Activated T-cell treated with anti-CD3 and anti-CD28 coated beads for 48 hours (primary cell): Measurements from ENCODE around the gene GABRB1.
"Not testable (repeated sequence)": the region's sequence is repeated elsewhere in the genome, so short reads cannot be mapped to it uniquely, and the experiment has no call there.

Experiments
- DNase-seq: peaks from one replicate; pipeline ENCODE4 v3.0.0-alpha.2; 2020; ENCODE audit warnings: low read depth

Gene GABRB1

DNA sequence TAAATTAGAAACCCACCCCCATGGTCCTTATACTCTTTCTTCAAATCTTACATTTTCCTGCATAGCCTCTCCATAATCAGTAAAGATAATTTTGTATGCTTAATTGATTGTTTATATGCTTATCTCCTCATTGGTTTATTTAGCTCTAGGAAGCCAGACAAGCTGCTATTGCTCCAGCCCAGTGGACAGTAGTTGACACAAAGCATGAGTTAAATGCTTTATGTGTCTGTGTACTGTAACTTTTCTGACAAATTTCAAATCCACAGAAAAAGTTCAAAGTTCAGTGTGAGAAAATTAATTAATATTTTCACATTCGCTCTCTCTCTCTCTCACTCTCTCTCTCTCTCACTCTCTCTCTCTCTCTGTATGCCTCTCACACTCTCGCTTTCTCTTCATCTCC lies 181.7 kb downstream of the GABRB1 start:
- no peak for DNase-seq

DNA sequence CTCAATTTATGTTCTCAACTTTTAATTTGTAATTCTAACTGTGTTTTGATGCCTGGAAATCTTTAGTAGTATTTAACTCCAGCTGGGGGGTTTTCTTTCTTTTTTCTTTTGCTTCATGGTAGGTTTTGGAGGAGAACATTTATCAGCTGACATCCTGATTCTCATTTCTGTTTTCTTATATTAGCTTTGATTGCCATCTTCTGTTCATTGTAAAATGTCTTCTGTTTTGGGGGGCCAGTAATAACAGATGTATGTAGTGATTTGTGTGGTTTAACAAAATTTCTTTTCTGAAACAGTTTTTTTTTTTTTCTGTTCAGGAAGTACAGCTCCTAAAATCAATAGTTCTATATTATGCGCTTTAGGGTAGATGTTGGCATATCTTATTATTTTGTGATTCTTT lies 182.2 kb downstream of the GABRB1 start:
- no peak for DNase-seq

DNA sequence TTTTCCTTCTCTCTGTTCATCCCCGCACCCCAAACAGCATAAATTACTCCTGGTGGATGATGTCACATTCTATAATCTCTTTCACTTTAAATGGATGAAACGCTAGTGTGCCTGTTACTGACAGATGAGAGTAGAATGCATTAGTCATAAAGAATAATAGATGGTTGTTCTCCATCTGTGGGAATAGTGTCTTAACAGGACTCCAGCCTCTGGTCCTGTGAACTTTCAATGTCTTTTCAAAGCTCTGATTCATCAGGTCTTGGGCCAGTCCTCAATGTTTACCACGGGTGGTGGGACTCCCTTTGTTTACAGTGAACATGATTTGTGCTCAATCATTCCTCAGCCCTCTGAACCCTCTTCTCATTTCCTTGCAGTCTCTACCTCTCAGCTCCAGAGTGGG lies 182.6 kb downstream of the GABRB1 start:
- DNase-seq = no peak

DNA sequence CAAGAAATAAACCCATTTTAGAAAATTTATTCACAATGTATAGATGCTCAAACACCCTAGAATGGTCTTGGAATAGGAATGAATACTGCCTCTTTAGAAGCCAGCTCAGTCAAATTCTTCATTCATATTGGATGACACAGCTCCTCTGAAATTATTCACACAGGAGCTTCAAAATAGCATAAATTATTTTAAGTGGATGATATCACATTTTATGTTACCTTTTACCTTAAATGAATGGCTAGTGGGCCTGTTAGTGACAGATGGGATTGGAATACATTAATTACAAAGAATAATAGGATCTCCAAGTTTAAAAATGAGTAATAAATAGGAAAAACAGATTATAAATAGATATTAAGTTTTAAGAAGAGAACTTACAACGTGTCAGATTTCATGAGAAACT lies 184.4 kb downstream of the GABRB1 start:
- no peak for DNase-seq

DNA sequence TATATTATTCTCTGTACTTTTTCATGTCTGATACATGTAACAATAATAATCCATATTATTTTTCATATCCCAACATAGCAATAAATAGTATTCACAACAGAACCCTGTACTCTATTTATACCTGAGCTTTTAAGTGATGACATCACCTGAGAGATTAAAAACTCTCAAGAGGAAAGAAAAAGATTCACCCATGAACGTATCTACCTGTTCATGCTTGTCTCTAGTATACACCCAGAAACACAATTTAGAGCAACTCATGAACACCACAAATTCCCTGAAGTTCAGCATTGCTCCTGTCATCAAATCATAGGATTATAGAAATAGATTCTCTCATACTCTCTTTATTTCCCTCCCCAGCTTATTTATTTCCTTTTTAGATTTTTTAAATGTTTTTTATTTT lies 185.9 kb downstream of the GABRB1 start:
- DNase-seq = no peak

DNA sequence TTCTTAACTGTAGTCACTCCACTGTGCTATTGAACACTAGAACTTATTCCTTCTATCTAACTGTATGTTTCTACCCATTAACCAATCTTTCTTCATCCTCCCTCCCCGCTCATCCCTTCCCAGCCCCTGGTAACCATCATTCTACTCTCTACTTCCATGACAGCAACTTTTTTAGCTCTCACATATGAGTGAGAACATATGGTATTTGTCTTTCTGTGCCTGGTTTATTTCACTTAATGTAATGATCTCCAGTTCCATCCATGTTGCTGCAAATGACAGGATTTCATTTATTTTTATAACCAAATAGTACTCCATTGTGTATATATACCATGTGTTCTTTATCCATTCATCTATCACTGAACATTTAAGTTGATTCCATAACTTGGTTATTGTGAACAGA lies 186.5 kb downstream of the GABRB1 start:
- no peak for DNase-seq

DNA sequence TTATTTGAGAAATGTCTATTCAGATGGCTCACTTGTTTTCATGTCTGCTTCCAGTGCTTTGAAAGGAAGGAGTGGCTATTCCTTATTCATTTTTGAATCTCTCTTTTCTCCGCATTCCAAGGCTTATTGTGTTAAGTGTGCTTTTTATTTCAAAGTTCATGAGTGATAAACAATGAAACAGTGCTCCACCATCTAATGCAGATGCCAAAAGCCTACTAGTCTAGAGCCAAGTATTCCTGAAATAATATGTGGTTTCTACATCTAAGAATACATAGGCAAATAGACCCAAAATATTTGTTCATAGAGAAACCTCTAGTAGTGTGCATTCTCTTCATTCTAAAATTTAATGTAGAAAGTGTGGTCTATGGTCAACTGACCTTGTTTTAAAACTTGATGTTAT lies 187.3 kb downstream of the GABRB1 start:
- no peak for DNase-seq

DNA sequence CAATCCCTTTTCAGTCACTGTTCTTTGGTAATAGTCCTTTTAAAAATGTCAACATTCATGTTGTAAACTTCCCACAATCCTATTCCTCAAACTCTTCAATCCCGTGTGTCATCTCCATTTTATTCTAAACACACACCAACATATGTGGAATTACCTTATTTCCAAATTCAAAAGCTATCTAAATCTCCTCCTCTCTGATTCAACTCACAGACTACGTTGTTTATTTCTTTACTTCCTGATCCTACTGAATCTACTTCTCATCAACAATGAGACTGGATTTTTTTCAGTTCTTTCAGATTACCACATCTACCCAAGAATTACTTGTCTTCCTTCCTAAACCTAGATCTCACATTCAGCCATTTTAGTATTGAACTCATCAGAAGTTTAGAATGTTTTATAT lies 188.2 kb downstream of the GABRB1 start:
- DNase-seq = no peak

DNA sequence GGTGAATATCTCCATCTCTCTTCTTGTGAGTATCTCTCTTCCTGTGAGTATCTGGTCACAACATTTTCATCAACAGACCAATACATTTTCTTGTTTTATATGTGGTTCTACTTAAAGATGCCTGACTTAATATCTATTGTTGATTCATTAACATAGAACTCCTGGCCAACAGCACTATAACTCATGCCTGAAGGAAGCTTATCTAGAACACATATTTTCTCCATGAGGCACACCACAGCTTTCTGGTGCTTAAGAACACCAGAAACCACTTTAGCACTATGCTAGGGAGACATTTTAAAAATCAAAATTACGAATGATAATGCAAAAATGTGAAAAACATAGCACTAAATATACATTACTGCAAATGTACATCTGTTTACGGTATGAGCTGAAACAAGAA lies 190.4 kb downstream of the GABRB1 start:
- DNase-seq = no peak

DNA sequence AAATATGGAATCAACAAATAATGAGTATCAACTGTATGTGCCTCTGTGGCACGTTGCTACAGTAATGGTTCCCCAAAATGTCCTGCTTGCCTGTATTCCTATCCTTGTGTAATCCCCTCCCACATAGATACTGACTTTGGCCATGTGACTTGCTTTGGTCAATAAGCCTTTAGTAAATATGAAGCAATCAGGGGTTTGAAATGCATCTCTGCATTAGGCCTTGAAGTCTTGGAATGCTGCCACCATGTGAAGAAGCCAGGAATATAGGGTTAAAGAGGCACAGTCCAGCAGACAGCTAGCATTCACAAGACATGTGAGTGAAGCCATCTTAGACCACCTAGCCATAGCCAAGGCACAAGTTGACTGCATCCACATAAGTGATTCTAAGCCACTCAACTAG lies 190.9 kb downstream of the GABRB1 start:
- no peak for DNase-seq

DNA sequence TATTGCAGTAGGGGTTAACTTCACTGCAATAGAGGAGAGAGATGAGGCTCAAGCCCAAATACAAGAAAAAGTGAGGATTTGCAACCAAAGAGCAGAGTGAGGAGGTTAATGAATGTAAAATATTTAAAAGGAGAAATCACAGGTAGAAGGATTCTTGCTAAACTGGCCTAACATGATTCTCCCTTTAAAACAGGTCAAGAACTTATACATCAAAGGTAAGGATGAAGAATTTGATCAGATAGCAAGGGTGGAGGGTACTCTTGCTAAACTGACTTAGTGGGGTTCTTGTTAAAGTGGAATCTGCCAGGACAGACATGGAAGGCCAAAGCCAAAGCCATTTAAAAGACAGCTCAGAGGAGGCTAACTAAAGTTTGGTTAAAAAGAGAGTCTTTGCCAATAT lies 193.0 kb downstream of the GABRB1 start:
- no peak for DNase-seq

DNA sequence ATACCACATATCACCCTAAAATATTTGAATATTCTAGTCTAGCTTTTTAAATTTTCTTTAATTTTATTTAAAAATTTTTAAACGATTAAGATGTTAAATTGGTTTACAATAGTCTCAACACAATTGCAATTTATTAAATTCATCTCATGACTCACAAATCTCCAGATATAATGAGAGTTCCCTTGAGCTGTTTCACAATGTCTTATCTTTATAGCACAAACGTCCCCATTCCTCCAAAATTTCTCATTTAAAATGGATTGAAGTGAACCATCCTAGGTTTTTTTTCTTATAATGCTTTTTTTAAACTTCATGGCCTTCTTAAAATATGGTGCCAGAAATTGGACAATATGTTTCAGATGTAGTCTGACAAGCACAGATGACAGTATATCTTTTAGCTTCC lies 204.4 kb downstream of the GABRB1 start:
- no peak for DNase-seq

DNA sequence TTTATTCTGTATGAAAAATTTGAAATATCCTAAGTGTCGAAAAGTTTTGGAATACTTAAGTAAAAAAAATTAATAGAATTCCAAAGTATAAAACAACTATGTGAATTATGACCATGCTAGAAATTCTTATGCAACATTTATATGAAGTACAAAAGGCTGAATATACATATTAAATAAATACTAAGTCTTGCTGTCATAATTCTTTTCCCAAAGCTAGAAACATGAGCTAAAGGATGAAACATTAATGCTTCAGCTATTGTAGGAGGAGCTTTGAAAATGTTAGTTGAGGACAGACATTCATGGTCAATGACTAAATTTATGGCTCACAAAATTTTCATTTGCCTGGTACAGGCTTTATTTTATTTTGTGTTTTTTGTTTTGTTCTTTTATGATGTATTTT lies 207.3 kb downstream of the GABRB1 start:
- DNase-seq = no peak

DNA sequence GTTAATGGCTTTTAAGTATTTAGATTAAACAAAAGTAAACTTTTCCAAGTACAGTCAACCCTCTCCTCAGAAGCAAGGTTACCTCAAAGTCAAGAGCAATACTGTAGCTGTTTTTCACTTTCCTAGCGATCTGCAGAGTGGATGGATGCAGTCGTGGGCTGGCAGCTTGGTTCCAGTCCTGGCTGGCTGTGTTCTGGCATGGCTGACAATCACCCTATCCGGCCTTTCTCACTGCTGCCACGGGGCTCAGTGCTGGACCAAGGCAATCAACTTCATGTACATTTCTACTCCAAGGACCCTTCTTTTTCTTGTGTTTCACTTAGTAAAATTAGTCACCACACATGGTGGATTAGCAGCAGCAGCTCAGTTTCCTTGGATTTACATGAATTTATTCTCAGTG lies 208.3 kb downstream of the GABRB1 start:
- no peak for DNase-seq

DNA sequence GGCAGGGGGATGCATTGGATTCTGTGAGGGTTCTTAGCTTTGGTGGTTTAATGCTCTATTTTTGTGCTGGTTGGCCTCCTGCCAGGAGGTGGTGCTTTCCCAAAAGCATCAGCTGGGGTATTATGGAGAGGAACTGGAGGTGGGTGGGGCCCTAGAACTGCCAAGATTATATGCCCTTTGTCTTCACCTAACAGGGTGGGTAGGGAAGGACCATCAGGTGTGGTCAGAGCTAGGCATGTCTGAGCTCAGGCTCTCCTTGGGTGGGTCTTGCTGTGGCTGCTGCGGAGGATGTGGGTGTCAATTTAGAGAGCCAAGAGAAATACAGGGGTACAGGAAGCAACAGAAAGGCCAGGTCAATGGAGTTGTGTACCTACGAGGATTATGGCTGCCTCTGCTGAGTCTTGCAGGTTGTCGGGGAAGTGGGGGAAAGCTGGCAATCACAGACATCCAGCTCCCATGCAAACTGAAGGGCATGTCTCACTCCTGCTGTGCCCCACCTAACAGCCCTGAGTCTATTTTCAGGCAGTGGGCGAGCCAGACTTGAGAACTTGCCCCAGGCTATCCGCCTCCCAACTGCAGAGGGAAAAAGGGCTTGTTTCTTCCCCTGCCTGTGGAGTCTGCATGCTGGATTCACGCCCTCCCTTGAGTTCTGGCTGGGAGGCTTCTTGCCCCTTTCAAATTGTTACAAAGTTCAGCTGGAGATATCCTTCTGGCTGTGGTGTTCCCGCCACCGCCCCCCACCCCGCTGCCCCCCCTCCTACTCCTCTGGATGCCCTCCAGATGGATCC lies 220.2 kb downstream of the GABRB1 start:
- no peak for DNase-seq

DNA sequence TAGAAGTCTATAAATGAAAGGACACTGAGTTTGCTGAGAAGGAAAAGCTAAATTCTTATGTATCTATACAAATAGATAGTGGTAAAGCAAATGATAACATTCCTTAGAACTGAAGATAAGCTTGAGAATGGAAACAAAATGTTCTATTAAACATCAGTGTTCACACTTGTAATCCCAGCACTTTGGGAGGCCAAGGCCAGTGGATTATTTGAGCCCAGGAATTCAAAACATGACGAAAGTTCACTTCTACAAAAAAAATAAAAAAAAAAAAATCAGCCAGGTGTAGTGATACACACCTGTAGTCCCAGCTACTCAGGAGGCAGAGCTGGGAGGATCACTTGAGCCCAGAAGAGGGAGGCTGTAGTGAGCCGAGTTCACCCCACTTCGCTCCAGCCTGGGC lies 232.4 kb downstream of the GABRB1 start:
- no peak for DNase-seq

DNA sequence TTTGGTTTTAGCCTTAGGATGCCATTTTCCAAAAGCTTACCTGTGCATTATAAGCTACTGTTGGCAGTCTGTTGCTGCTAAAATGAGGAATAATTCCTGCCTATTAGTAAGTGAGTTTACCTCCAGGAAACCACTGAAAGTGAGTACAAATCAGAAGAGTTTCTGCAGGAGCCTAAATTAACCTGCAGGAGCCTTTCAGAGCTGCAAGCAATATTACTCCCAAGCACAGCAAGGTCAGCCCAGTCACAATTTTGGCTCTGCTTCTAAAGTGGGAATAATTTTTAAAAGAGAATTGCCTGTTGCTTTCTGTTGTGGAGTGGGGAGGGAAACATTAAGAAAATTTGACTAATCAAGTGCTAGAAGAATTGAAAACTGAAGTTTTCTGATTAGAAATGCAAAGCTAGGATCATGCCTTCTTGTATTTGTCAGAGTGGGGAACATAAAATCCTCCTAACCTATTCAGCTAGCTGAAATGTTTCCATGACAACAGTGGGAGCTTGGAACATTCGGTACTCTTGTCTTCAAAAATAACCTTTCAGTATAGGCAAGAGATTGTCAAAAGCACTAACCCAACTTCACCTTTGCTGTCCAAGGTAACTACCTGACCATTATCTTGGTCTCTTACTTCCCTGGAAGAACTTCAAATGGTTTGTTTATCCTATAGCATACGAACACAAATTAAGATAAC lies 239.0 kb downstream of the GABRB1 start:
- DNase-seq = no peak

DNA sequence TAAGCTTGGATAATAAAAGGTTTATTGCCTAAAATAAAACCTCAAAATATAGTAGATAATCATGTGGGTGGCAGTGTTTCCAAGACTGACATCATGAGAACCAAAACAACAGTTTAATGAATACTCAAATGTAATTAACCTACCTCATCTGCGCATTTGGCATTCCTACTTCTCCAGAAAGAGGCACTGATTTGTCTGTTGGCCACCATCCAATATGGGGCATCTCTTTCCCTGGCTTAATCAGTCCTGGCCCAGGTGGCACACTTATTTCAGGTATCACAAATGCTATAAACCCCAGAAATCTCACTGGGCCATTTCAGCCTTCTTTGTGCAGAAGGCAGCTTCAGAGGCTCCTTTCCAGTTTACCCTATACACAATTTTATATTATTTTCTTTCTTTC lies 239.9 kb downstream of the GABRB1 start:
- DNase-seq = no peak

DNA sequence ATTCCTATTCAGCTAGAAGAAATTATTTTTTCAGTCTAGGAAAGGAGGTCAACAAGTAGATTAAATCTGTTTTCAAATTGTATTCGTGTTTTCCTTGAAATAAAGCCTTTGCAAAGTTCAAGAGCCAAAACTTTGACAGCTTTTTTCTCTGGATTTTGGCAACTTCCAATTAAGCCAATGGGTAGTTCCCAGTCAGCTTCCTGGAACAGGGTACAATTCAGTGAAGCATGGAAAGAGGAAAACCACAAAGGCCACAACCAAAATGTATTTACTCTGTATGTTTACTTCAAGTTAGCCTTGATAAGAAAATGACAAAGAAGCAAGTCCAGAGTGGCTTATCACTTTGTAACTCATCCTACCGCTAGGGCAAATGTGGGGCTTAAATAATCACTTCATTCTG lies 243.5 kb downstream of the GABRB1 start:
- DNase-seq = no peak

DNA sequence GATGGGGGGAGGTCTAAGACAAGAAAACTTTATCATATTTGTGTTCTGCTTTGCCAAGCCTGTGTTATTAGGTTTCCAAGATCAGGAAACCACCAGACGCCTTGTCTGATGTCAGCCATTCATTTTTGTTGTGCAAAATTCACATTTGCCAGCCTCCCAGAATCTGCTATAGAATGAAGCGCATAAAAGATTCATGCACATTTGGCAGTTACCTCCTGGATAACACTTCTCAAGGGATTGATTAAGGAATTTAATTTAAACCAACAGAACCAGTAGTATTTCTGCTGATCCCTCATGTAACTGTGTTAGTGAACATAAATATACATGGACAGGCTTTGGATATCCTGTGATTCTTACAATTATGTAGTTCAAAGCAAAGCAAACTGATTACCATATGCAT lies 244.2 kb downstream of the GABRB1 start:
- DNase-seq = no peak

DNA sequence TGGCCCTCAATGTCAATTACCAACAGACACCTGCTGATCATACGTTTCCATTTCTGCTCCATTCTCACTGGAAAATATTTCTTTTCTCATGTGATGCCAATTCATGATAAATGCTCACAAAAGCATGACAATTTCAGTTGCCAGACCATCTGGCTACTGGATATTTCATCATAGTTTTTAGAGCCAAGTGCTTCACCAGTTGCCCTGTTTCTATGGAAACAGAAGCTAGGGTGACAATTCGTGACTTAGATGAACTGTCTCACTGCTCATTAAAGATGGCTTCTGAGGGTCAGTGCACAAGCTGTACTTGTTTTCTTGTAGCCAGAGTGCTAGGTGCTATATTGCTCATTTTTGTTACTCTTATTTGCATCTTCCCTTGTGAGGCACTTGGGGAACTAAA lies 247.3 kb downstream of the GABRB1 start:
- DNase-seq = no peak

DNA sequence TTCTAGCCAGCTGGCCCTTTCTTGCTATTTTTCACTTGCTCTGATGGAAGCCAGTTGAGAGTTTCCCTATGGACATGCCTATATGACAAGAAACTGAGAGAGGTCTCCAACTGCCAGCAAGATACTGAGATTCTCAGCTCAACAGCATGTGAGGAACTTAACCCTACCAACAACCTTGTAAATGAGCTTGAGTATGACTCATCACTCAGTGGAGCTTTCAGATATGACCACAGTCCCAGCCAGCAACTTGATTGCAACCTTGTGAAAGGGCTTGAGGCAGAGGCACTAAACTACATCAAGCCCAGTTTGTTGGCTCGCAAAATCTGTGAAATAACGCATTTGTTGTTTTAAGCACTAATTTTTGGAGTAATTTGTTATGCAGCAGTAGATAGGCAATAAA lies 256.4 kb downstream of the GABRB1 start:
- no peak for DNase-seq

DNA sequence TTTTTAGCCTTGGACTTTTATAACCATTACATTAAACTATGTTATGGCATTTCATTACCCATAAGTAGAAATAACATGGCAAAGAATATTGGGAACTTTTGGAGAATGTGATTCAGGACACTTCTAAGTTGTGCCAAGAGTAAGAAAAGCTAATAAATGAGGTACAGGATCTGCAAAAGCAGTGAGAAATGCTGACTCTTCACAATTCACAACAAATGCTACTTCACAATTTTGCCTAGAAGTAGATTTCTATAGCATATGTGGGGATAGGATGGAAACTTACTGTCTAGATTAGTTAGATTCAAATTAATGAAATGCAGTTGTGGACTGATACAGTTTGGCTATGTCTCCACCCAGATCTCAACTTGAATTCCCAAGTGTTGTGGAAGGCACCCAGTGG lies 258.4 kb downstream of the GABRB1 start:
- no peak for DNase-seq

DNA sequence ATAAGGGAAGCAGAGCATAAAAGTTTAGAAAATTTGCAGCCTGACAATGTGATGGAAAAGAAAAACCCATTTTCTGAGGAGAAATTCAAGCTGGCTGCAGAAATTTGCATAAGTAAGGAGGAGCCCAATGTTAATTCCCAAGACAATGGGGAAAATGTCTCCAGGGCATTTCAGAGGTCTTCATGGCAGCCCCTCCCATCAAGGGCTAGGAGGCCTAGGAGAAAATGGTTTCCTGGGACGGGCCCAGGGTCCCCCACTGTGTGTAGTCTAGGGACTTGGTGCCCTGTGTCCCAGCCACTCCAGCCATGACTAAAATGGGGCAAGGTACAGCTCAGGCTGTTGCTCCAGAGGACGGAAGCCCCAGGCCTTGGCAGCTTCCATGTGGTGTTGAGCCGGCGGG lies 259.5 kb downstream of the GABRB1 start:
- not testable (repeated sequence) for DNase-seq
